Fibroblast of the conjunctiva (primary cell): Measurements from ENCODE around the gene DUSP1.

Experiments used
- DNase-seq: peaks from one replicate; pipeline ENCODE4 v3.0.0-alpha.2; 2010; ENCODE audit warnings: low read depth

The DUSP1 gene

DNA sequence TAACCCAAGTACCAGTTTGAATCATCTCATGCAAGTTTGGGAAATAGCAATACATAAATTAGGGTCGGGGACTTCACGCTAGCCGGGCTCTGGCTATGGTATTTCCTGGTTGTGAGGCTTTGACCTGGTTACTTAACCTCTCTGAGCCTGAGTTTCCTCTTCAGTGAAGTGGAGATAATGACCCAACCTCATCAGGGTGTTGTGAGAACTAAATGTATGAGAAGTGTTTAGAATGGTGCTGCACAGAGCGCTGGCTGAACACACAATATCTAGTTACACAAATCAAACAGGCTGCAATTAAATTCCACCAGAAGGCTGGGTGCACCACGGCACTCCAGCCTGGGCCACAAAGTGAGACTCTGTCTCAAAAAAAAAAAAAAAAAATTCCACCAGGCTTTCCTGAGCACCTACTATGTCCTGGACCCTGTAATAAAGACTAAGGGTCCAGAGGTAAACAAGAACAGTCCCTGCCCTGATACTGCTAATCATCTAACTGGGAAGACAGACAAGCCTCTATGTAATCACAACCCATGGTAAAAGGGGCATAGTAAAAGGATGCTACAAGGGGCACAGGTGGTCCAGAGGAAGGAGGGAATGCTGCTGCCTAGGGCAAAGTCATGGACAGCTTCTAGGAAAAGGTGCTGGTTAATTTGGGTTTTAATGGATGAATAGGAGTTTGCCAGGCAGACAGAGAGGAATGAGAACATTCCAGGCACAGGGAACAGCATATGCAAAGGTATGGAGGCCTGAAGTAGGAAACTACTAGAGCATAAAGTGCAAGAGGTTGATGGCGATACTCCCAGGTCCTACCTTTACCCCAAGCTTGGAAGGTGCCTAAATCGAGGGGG is 27.7 kb downstream of the DUSP1 start:
- DNase-seq, result no peak

DNA sequence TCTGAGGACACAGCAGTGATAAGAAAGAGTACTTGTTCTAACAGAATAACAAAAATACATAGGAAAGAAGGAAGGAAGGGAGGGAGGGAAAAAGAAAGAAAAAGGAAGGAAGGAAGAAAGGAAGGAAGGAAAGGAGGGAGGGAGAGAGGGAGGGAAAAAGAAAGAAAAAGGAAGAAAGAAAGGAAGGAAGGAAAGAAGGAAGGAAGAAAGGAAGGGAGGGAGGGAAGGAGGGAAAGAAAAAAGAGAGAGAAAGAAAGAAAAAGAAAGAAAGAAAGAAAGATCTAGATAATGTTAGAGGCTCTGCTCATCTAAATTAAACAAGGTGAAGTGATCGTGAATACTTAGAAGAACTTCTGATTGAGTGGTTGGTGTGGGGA is 29.8 kb downstream of the DUSP1 start:
- no peak for DNase-seq

DNA sequence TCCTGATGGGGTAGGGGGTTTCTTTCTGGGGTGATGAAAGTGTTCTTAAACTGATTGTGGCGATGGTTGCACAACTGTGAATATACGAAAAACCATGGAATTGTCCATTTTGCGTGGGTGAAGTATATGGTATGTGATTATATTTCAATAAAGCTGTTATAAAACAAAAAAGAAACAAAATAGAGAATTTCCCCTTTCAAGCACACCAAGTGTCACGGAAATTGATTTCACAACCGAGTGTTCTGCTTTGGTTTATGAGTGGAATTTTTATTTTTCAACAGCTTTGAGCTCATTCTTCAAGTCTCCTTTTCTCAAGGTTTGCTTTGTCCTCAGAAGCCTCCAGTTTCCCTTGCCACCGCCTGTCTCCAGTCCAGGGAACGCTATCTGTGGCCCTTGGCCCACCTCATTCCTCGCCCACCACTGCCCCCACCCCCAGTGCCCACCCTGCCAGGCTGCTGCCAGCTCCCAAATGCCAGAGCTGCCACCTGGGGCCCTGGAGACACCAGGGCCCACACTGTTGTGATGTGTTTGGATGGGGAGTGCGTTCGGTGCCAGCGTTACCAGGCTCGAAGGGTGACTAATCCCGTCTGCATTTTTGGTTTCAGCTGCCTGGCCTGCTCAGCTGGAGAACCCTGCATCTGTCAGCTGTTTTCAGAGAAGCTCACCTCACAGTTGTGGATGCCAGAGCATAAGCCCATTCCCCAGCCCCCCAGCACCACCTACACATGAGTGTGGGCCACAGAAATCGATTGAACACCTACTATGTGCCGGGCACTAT is 30.4 kb downstream of the DUSP1 start:
- peak; percentile 86 for DNase-seq

DNA sequence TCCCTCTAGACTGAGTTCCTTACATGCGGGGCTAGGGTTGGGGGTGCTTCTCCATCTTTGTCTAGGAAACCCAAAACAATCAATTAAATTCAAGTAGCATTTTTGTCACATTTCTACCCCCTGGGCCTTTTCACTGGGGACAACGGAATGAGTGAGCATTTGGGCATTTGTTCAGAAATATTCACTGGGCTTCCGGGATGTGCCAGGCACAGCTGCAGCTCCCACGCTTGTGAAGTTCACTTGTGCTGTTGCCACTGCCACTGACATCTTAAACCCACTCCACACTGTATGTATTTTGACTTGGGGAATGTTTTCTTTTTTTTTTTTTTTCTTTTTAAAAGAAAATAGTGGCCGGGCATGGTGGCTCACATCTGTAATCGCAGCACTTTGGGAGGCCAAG is 31.6 kb downstream of the DUSP1 start:
- DNase-seq, result no peak

DNA sequence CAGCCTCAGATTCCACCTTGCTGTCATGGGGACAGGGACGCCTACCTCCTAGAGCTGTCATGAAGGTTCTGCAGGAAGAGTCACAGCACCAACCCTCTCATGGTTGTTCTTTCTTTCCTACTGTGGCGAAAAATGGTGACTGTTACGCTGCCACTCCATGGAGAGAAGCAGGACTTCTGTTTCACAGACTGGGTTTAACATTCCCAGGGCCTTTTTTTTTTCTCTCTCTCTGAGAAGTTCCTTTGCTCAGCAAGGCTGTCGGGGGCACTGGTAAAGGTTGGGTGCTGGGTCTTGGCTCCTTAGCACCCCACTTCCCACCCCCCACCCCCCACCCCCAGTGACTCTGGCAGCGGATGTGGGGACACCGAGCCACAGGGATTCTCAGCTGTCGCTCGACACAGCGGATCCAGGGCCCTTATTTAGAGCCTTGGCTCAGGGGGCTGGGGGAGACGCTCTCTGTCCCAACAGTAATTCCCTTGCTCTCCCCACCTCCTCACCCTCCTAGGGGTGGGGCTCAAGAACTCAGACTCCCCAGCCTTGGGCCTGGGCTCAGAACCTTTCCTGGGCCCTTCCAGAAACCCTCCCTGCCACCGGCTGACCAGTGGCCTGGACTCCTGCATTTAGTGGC is 34.4 kb downstream of the DUSP1 start:
- no peak for DNase-seq

DNA sequence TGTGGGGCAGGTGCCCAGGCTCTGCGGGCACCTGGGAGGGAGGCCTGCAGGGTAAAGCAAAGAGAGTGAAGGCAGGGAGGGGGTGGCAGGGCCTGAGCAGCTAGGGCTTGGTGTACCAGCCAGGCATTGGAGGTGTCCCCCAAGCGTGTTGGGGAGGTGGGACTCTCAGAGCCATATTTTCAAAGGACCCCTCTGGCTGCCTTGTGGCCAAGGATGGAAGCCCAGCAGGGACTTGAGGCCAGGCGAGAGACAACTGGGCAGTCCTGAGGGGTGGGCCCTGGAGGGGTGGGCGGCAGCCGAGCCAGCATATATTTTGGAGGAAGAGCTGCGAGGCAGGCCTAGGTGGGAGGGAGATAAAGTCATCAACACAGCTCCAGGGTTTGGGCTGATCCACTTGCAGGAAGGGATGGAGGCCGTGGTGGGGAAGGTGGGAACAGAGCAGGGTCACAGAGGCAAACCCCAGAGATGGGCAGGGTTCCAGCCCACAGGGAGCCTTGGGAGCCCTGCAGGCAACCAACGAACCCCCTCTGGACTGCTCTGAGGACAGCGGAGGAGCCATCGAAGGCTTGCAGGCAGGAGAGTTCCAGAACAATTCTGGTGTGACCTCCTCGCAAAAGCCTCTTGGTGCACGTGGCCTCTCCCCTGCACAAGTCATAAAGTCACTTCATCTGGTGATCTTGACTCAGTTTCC is 35.7 kb downstream of the DUSP1 start:
- DNase-seq, result no peak

DNA sequence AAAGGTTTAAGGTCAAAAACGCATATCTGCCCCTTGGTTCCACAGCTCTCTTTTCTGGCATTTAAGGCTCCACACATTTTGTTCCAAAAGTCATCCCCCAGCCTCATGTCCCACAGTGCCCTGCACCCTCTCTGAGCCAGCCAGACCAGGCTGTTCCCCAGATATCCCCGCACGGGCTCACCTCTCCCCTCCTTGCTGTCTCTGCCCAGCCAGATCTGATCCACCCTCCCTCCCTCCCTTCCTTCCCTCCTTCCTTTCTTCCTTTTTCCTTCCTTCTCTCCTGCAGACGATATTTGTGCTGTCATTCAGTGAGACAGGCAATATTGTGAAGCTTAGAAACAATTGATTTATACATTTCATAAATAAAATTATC is 37.0 kb downstream of the DUSP1 start:
- no peak for DNase-seq

DNA sequence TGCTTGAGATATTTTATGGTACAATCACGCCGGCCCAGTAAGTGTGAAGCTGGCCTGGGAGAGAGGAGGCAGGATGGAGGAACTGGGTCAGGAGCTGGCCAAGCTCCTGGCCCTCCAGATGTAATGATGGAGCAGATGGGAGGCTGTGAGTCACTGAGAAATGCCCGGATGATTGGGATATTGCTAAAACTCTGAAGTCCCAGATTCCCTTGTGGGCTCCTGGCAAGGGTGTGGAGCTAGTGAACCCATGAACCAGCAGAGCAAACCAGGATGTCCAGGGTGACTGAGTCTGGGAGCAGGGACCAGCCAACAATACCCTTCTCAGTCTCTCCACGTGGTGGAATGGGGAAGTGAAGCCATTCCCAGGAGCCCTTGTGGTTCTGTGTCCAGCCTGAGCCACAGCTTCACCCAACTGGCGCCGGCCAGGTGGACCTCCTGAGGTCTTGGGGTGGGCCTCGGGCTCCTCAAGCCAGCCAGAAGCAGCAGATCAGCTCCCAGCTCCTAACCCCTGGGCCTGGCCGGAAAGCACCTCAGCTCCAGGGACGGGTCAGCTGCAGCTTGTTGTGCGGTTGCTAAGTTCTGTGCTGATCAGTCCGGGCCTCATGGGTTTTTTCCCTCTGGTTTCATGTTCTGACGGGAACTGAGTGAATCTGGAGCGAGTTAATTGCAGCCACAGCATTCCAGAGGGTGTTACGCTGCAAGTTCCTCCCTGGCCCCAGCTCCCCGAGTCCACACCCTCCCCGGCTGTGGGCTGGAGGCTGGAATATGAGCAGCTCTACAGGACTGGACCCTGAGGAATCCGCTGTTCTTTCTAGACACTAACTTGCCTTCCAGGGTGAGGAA is 37.6 kb downstream of the DUSP1 start:
- DNase-seq, result peak; percentile 98

DNA sequence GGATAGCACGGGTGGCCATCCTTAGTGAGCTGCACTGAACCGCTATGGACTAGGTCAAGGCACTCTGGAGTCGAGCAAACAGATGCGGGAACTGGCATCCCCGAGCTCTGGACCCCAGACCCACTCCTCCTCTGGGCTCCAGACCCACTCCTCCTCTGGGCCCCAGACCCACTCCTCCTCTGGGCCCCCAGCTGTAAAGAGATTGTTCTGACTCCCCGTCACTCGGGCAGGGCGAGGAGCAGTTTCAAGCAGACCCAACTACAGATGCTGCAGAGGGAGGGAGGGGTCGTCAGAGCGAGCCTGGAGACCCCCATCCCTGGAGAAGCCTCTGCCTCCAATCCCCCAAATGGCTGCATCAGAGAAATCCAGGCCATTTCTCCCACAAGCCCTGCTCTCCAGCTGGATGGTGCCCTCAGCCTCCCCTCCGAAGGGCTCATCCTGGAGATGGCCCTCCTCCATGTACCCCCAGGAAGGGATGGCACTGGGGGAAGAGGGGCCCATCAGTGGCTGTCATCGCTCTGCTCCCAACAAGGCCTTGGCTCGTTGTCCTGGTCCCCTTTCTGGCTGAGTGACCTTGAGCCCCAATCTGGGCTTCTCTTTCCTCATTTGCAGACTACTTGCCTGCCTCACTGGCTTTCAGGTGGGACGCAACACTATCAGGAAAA is 38.7 kb downstream of the DUSP1 start:
- DNase-seq, result no peak

DNA sequence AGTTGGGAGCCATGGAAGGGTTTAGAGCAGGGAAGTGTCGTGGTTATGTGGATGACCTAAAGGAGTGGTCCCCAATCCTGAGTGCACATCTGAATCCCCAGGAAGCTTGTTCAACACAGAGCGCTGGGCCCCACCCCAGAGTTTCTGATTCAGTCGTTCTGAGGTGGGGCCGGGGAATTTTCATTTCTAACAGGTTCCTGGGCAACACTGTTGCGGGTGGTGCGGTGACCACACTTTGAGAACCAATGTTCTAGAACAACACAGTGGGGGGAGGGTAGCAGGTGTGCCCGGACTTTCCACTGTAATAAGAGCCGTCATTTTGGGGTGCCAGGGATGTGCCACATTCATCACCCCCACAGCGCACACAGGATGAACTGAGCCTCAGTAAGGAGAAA is 39.3 kb downstream of the DUSP1 start:
- no peak for DNase-seq

DNA sequence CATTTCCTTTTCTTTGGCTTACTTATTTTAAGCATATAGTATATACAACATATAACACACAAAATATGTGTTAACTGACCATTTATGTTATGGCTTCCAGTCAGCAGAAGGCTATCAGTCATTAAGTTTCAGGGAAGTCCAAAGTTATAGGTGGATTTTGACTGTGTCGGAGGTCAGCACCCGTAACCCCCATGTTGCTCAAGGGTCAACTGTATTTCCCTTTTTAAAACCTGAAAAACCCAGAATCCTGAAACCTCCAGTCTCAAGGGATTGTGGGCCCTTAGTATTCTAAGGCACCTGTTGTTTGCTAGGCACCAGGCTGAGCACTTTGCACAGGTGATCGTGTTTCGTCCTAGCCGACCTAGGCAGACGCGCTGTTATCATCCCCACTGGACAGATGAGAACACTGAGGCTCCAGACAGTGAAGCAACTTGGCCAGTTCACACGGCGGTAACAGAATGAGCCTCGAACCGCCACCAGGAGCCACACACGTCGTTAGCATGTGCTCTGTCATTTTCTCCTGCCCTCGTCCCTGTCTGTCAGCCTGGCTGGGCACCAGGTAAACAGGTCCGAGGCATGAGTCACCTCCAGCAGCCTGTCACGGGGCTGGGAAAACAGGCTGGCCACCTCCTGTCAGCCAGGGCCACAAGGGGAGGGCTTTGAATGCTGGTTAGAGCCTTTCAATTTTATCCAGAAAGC is 39.9 kb downstream of the DUSP1 start:
- DNase-seq, result no peak

DNA sequence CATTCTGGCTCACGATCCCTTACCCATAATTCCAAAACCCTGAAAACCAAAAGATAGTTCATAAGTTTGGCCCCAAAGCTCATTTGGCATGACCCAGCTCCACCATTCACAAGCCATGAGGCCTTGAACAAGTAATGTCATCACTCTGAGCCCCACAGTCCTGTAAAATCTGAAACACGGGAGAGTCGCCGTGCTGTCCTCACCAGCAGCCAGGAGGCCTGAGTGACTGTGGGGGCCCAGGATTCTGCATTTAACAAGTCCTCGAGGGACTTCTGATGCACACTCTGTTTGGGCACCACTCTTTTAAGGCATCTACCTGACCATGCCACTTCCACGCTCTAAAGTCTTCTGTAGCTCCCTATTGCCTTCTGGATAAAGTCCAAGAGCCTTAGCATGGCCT is 40.8 kb downstream of the DUSP1 start:
- no peak for DNase-seq

DNA sequence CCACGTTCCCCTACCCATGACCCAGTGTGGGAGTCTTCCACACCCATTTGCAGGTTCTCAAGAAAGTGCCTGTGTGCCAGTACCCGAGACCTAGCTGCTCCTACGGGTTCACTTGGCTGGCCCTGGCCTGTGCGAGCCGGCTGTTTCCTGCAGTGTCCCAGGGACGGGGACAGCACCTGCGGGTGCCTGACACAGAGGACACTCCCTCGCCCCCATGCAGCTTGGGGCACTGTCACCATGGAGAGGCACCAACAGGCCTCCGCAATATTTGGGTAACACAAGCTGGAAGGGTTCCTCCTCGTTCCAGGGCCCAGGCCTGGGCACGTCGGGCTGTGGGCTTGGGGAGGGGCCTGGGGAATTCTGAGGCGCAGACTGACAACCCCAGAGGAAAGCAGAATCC is 41.4 kb downstream of the DUSP1 start:
- no peak for DNase-seq

DNA sequence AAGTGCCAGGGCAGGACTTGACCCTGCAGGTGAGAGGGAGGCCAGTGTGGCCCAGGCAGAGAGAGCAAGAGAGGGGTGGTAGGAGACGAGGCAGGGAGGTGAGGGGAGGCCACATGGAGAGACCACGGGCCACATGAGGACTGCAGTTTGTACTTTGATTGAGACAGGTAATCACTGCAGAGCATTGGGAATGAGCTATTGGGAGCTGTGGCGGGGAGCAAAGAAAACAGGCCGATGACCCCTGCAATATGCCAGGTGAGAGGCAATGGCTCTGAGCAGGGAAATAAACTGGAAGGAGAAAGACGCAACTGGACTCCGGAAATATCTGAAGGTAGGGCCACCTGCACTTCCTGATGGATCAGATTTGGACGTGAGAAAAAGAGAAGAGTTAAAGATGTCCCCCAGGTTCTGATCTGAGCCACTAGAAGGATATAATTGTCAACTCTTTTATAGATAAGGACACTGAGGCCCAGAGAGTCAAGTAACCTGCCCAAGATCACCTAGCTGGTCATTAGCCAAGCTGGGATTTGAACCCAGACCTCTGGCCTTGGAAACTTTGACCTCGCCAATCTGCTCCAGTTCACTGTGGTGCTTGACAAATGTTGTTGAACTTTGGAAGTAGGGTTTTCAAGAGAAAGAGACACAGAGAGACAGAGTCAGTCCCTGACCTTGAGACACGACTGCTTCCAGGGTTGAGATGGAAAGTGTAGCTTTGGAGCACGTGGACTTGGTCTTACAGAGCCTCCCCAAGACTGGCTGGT is 42.3 kb downstream of the DUSP1 start:
- DNase-seq, result no peak

DNA sequence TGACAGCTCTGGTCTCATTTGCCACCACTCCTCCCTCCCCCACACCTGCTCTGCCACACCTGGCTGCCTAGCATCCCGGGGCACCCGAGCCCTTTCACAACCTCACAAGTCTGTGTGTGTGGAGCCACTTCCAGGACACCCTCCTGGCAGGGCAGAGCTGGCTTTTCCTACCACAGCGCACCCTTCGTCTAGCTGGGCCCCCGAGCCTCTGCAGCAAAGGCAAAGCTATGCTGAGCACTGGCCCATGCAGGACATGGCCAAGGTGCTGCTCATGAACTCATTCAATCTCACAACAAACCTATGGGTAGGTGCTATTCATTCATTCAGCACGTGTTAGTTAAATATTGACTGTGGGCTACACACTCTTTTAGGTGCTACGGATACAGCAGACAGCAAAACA is 43.4 kb downstream of the DUSP1 start:
- no peak for DNase-seq

DNA sequence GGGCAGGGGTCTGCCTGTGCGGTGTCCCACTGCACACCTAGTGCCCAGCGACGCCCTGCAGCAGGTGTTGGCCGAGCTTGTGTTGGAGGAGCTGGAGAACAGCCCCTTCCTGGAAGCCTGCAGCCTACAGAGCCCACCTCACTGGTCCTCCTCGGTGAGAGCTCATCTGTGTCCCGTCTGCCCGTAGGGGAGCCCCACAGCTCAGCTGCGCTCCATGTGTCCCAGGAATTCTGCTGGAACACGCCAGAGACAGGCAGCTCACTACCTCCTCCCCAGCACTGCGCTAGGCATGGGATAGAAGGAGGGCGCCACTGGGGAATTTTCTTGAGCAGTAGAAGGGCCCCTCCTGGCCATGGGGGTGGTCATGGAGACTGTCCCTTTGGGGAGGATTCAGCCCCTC is 44.0 kb downstream of the DUSP1 start:
- DNase-seq, result no peak

DNA sequence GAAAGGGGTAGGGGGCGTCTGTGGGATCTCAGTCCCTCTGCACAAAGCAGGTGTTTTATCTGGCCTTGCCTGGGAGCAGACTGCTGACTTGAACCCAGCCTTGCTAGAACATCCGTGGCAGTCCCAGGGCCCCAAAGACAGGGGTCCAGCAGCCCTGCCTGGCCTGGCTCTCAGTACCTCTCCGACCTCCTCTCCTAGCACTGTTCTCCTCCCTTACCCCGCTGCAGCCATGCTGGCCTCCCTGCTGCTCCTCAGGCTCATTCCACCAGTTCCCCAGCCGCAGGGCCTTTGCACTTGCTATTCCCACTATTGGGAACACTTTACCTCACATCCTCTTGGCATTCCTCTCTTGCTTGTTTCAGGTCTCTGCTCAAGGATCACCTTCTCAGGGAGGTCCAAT is 45.2 kb downstream of the DUSP1 start:
- DNase-seq, result no peak

DNA sequence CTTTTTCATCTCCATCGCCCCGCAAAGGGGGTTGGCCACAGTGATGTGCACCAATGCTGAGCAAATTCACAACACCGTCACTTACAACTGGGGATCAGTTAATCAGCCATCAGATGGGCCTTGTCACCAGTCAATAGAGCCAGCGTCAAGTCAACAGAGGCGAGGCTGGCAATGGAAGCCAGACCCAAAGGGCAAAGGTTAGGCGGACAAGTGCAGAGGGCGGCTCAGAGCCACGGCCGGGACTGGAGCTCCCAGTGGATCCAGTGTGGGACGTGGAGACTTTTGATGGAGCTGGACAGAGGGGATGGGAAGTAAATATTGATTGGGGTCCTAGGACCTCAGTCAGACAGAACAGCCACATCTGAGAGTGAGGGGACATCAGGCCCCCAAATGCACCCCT is 45.7 kb downstream of the DUSP1 start:
- no peak for DNase-seq
